Endodermal cell (in vitro differentiated cells): ENCODE measurements around the gene GPR89B. TPM values are rescaled to one million over a fixed set of nuclear protein-coding genes. Genes with fewer than 3 reads are reported as not detected.

ENCODE experiments used
- total RNA-seq, 2 donors: library from RNA; stranded (reverse); fragmentation: NEBNext Ultra II Directional in 1 of 2; extraction: Animal tissue kit (Norgen Biotek cat#: 25700) in 1 of 2; gene quantifications; 2 replicates in 1 of 2; 3 replicates in 1 of 2; pipeline ENCODE4 v1.2.1, GENCODE V29; 2021

The GPR89B gene
- total RNA-seq, 2 donors from 2014 or later: 22.7 to 26.6 TPM

Other genes with a start within 250 kb of the GPR89B start
- gene GJA5, start 167.8 kb upstream of the GPR89B start, total RNA-seq: 1 to 10 TPM; 1.4 to 1.6 TPM
- not detected for gene GJA8, start 25.6 kb upstream of the GPR89B start, total RNA-seq
- 10 to 100 TPM; 21.1 to 24.7 TPM for gene NBPF11, start 223.9 kb downstream of the GPR89B start, total RNA-seq